GM12872 (cell line): ENCODE data around the gene TMC6.

Source experiments
- TF ChIP-seq, protein P1 (sequence below): IDR thresholded peaks from 3 replicates; pipeline ENCODE4 v1.5.1; 2011; ENCODE audit warnings: low read depth, mild to moderate bottlenecking, low read length, moderate library complexity; ENCODE audit not compliant: insufficient read depth

The TMC6 gene

DNA sequence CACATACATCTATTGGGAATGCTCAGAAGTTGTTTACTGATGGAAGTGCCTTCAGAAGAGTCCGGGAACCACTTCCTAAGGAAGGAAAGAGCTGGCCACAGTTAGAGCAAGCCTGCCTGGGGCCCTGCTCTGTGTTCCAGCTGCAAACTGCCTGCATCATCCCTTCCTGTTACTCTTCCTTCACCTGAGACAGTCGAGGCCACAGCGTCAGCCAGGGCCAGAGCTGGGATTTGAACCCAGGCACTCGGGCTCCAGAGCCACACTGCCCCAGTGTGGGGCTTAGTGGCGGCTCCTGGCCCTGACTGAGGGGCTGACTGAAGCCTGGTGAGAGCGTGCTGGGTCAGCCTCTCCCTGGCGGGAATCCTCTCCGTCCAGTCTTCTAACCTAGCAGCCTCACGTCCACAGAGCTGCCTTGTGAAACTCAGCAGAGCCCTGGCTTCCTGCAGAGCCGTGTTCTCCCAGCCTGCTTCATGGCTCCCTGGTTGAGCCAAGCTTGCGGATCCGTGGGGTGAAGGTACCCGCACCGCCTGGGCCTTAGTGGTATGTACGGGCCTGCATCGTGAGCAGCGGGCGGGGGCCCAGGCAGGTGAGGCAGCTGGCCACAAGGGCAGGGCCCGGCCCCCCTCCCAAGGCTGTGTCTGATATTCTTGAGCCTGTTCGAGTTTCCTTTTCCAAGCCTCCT lies 13.0 kb upstream of the TMC6 start:
- TF ChIP-seq, protein P1, sequence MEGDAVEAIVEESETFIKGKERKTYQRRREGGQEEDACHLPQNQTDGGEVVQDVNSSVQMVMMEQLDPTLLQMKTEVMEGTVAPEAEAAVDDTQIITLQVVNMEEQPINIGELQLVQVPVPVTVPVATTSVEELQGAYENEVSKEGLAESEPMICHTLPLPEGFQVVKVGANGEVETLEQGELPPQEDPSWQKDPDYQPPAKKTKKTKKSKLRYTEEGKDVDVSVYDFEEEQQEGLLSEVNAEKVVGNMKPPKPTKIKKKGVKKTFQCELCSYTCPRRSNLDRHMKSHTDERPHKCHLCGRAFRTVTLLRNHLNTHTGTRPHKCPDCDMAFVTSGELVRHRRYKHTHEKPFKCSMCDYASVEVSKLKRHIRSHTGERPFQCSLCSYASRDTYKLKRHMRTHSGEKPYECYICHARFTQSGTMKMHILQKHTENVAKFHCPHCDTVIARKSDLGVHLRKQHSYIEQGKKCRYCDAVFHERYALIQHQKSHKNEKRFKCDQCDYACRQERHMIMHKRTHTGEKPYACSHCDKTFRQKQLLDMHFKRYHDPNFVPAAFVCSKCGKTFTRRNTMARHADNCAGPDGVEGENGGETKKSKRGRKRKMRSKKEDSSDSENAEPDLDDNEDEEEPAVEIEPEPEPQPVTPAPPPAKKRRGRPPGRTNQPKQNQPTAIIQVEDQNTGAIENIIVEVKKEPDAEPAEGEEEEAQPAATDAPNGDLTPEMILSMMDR: no peak

- TF ChIP-seq, protein P1: no peak
These were observed 11.9 kb upstream of the TMC6 start for GRCh38 chr17:78140169-78141051.

- TF ChIP-seq, protein P1: no peak
These were observed 9.9 kb upstream of the TMC6 start for GRCh38 chr17:78138204-78139060.

GRCh38 chr17:78137392-78138203 lies 9.0 kb upstream of the TMC6 start:
- TF ChIP-seq, protein P1: peak; percentile 83

- TF ChIP-seq, protein P1: no peak
These were observed 7.4 kb upstream of the TMC6 start for GRCh38 chr17:78135858-78136500.

DNA sequence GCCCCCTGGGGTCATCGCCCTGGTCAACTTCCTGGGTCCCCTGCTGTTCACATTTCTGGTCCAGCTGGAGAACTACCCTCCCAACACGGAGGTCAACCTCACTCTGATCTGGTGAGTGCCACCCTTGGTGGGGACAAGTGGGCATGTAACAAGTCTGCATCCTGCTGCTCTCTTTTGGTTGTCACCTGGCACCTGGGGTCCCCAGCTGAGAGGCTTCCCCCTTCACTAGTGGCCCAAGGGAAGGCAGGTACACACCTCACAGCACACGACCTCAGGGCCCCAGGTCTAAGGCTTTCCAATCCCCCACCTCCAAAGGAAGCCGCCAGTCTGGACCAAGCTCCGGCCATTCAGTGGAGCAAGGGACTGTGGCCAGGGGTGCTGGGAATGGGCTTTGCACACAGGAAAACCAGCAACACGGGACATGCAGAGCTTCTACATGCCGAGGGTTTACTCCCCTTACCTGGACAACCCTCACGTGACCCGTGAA lies 6.4 kb upstream of the TMC6 start:
- TF ChIP-seq, protein P1: no peak
